Epithelial cell of umbilical artery (primary cell): ENCODE data around the gene KRT27. TPM values are rescaled to one million over a fixed set of nuclear protein-coding genes. Genes with fewer than 3 reads are reported as not detected.

Experiments used
- total RNA-seq: library from RNA; depleted of rRNA; stranded (reverse); fragments of >200 nt; gene quantifications from 2 replicates; pipeline ENCODE4 v1.2.3, GENCODE V29; 2014

Gene KRT27, protein sequence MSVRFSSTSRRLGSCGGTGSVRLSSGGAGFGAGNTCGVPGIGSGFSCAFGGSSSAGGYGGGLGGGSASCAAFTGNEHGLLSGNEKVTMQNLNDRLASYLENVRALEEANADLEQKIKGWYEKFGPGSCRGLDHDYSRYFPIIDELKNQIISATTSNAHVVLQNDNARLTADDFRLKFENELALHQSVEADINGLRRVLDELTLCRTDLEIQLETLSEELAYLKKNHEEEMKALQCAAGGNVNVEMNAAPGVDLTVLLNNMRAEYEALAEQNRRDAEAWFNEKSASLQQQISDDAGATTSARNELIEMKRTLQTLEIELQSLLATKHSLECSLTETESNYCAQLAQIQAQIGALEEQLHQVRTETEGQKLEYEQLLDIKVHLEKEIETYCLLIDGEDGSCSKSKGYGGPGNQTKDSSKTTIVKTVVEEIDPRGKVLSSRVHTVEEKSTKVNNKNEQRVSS
- total RNA-seq, result not detected in 2 replicates

DNA sequence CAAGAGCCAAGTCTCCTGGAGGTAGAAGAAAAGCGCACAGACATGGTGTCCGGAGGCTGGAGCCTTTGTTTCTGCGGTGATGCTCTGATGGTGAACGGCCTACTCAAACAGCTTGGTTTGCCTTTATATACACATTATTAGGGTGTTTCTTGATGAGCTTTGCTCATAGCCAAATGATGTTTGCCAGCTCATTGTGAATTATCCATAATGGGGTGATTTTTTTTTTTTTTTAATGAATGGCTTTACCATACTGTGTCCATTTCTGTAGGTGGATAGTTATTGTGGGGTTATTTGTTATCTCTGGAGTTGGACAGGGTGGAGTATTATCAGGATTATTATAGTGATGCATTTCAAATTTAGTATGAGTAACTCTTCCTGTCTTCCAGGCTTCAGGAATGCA lies at the start of gene KRT27:
KRT27 (minus strand) TSS at position 101 of the 400 bp plus-strand sequence; CDS start at position 44, 57 bp downstream.

DNA sequence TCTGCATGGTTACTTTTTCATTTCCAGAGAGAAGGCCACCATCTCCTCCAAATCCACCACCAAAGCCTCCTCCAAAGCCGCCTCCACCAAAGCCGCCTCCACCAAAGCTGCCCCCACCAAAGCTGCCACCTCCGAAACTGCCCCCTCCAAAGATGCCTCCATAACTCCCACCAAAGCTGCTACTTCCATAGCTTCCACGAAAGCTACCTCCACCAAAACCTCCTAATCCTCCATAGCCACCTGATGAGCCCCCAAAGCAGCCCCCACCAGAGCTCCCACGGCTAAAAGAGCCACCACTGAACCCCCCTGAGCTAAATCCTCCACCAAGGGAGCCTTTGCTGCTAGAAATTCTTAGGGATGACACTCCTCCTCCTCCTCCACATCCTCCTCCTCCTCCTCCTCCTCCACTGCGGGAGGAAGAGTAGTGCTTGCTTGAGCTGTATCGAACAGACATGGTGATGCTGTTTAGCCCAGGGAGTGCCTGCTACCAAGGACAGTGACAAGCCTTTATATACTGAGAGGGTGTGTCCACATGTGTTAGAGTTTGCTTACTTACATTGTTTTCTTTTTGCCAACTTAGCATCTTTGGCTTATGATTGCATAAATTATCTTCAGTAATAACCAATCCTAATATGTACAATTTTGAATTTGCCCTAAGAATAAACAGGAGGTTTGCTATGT lies 39.9 kb upstream of the KRT27 start, which contains the start of gene KRT10:
KRT10 (minus strand) TSS at position 483 of the 681 bp plus-strand sequence; CDS start at position 454, 29 bp downstream.

DNA sequence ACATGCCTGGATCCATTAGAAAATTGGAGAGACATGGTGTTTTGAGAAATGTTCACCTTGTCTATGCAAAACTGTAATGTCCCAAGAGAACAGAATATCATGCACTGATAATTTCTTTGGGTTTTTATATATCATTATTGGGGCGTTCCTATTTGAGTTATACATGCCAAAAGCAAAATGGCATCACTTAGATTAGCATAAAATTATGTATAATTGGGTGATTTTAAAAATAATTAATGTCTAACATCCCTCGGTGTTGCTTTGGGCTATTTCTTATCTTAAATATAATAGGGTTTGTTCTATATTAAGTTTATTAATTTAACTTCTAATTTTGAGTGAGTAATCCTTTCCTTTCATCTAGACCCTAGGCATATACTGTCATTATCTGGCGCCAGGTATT lies 17.5 kb upstream of the KRT27 start, which contains the start of gene KRT28:
KRT28 (minus strand) TSS at position 101 of the 400 bp plus-strand sequence; CDS start at position 35, 66 bp downstream.

DNA sequence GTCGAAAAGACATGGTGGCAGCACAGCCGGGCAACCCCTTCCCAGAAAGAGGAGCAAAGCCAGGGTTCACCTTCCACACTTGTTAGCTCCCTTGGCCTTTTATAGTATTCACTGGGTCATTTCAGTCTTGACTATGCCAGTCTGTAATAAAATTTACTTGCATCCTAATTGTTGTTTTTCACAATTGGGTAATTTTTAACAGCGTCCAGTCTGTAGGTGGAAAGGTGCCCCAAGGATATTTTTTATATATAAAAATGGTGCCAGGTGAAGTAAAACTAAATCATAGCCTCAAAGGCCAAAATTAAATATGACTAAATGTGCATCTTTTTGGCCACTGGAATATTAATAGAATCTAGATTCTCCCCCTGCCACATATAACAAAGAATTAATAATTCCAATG lies 10.2 kb downstream of the KRT27 start, which contains the start of gene KRT26:
KRT26 (minus strand) TSS at position 101 of the 400 bp plus-strand sequence; CDS start at position 13, 88 bp downstream.

DNA sequence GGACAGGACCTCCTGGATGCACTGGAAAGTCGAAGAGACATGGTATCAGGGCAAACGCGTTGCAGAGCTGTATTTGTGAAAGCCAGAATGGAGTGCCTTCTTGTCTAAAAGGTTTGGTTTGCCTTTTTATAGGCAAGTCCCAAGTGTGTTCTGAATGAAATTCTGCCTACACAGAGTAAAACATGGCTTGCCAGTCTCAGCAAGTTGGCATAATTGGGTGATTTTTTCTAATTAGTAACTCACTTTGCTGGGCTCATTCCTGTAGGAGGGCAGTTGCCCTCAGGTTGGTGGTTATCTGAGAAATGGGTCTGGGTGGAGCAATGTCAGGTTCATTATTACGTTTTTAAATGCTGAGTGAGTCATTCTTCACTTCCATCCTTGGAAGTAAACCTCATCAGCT lies 27.1 kb downstream of the KRT27 start, which contains the start of gene KRT25:
KRT25 (minus strand) TSS at position 101 of the 400 bp plus-strand sequence; CDS start at position 41, 60 bp downstream.

Other genes starting within 250 kb of the KRT27 start
- gene CCR7, start 217.1 kb downstream of the KRT27 start, total RNA-seq, result not detected in 2 replicates
- gene SMARCE1, start 134.7 kb downstream of the KRT27 start, total RNA-seq, result 71.5 and 90.7 TPM in 2 replicates
- gene KRT222, start 117.4 kb downstream of the KRT27 start, total RNA-seq, result not detected in 2 replicates
- not detected in 2 replicates for gene KRT24, start 78.8 kb downstream of the KRT27 start, total RNA-seq
- not detected in 2 replicates for gene KRT25, start 27.2 kb downstream of the KRT27 start, total RNA-seq
- not detected in 2 replicates for gene KRT26, start 10.3 kb downstream of the KRT27 start, total RNA-seq
- not detected in 2 replicates for gene KRT28, start 17.4 kb upstream of the KRT27 start, total RNA-seq
- gene KRT10, start 40.1 kb upstream of the KRT27 start, total RNA-seq, result 6.1 and 7.8 TPM in 2 replicates
- not detected in 2 replicates for gene KRT12, start 84.7 kb upstream of the KRT27 start, total RNA-seq
- not detected in 2 replicates for gene KRT20, start 102.7 kb upstream of the KRT27 start, total RNA-seq
- gene KRT23, start 155.1 kb upstream of the KRT27 start, total RNA-seq, result not detected in 2 replicates
- gene KRT39, start 184.4 kb upstream of the KRT27 start, total RNA-seq, result not detected in 2 replicates
- not detected in 2 replicates for gene KRT40, start 201.8 kb upstream of the KRT27 start, total RNA-seq
- gene KRTAP3-3, start 211.6 kb upstream of the KRT27 start, total RNA-seq, result not detected in 2 replicates
- gene KRTAP3-2, start 217.4 kb upstream of the KRT27 start, total RNA-seq, result not detected in 2 replicates
- not detected in 2 replicates for gene KRTAP3-1, start 226.6 kb upstream of the KRT27 start, total RNA-seq
- gene KRTAP1-5, start 244.7 kb upstream of the KRT27 start, total RNA-seq, result under 0.01 and 0.46 TPM in 2 replicates
- gene KRTAP1-4, start 247.6 kb upstream of the KRT27 start, total RNA-seq, result not detected in 2 replicates